GM19240 (cell line): ENCODE results near the gene BHLHE40.
A peak's percentile ranks its signal among the peaks of the same experiment; 100 is the strongest.

Experiments
- DNase-seq: peaks from one replicate; pipeline ENCODE4 v3.0.0; 2011; ENCODE audit warnings: low spot score; ENCODE audit not compliant: insufficient read length

BHLHE40 gene

GRCh38 chr3:5019411-5020241, 40.4 kb downstream of the BHLHE40 start:
- no peak for DNase-seq

- DNase-seq = no peak
These were observed 41.0 kb downstream of the BHLHE40 start for GRCh38 chr3:5020242-5020722.

- no peak for DNase-seq
These were observed 42.2 kb downstream of the BHLHE40 start for GRCh38 chr3:5021116-5022092.

DNA sequence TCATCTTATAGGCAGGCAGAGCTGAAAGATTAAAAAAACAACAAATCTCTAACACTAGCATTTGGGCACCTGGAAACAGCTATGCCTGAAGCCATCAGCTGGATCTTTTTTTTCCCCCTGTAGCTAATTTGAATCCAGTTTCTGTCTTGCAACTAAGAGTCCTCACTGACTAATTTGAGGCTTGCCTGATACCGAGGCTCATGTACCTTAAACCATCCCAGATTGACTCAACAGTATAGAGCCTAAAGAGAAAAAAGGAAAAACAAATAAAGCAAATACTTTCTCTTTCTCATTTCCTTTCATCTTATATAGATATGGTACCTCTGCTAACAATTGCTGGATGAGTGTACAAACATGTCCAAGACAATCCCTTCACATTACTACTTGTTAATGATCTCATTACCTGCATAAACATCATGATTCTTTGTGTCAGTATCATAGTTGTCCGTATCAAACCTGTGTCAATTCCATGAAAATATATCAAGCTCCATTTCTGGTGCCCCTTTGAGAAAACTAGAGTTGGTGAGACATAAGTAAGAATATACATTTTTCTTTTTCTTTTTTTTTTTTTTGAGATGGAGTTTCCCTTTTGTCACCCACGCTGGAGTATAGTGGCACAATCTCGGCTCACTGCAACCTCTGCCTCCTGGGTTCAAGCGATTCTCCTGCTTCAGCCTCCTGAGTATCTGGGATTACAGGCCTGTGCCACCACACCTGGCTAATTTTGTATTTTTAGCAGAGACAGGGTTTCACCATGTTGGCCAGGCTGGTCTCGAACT, 43.1 kb downstream of the BHLHE40 start:
- peak; percentile 84 for DNase-seq

DNA sequence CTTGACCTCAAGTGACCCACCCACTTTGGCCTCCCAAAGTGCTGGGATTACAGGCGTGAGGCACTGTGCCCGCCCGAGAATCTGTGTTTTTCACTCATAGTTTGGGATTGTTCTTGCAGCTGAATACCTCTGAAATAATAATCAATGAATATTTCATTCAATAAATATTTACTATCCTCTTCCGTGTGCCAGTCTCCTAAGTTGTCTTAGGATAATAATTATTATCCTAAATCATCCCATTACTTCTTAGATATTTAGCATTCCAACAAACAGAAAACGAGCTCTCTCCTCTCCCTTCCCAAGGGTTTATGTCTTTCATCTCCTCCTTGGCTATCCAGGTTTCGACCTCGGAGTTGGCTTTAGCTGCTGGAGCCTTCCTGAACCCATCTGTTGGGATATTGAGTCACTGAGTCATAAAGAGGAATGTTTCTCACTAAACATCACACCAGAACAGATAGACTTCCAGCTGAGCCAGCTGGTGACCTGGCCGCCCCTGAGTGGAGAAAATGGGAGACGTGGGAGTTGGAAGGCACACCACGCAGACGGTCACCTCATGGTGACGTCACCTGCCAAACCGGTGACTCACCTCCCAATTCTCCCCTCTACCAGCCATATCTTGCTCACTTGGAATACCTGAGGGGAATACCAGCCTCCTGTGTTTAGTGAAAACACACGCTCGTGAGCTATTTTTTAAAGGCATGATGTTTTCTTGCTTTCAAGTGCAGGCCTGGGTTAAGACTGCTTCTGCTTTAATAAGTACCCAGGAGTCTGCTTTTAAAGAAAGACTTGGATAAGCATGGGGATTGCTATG, 43.9 kb downstream of the BHLHE40 start:
- no peak for DNase-seq

- no peak for DNase-seq
These were observed 44.6 kb downstream of the BHLHE40 start for GRCh38 chr3:5023777-5024346.

GRCh38 chr3:5026046-5026362, 46.8 kb downstream of the BHLHE40 start:
- no peak for DNase-seq

GRCh38 chr3:5029715-5030114, 50.5 kb downstream of the BHLHE40 start:
- DNase-seq = no peak

DNA sequence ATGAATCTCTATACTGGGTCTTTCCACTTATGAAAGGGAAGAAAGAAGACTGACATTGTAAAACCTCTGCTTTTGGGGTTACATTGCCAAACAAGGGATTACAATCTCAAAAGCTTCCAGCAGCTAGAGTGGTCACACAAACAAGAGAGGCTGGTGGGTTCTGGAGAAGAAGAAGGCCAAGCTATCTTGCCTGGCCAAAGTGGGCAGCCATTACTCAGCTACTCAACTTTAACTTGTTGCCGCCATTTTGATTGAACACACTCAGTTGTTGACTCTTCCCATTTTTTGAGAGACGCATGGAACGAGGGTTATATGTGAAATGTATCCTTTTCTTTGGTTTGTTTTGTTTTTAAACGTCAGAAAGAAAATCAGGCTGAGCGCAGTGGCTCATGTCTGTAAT, 50.9 kb downstream of the BHLHE40 start:
- no peak for DNase-seq

- no peak for DNase-seq
These were observed 53.6 kb downstream of the BHLHE40 start for GRCh38 chr3:5032844-5033243.
